PC-9 (cell line): Measurements from ENCODE around the gene KRTAP21-1. TPM values are rescaled to one million over a fixed set of nuclear protein-coding genes. Genes with fewer than 3 reads are reported as not detected.

Experiments used
- BruUV-seq: library from RNA; stranded (reverse); fragments of 400-500 nt; replicated peaks from 2 replicates; lab custom pipeline; 2021; lab: Mats Ljungman, UMichigan
- CTCF ChIA-PET: fragments of 300-600 bp; sonication (Branson Sonifier 250); formaldehyde crosslinking; loops from one replicate; lab custom pipeline; 2022; ENCODE audit warnings: antibody characterized with exemption; lab: Charles Lee
- POLR2A ChIA-PET: fragments of 300-600 bp; sonication (Branson Sonifier 250); formaldehyde crosslinking; loops from one replicate; lab custom pipeline; 2022; ENCODE audit warnings: antibody characterized with exemption; ENCODE audit not compliant: unreplicated experiment; lab: Charles Lee
- DNase-seq, 2 experiments: peaks; one replicate each; pipeline versions ENCODE4 v3.0.0 to v3.0.0-alpha.2; 2015 to 2022; ENCODE audit warnings: mixed read lengths in 1 of 2
- H2AFZ ChIP-seq: fragments of 200-600 bp; sonication (generic); 2 replicates; pipeline ENCODE4 v1.8.1; 2017; ENCODE audit warnings: antibody characterized with exemption
- H3F3A ChIP-seq: fragments of 200-600 bp; sonication (generic); 2 replicates; pipeline ENCODE4 v1.8.1; 2017; ENCODE audit warnings: antibody characterized with exemption, mild to moderate bottlenecking, low read depth; ENCODE audit not compliant: insufficient read depth
- H3K27ac ChIP-seq: fragments of 200-600 bp; sonication (generic); 2 replicates; pipeline ENCODE4 v1.6.1; 2016; ENCODE audit warnings: mixed run types
- H3K27me3 ChIP-seq: fragments of 200-600 bp; sonication (generic); 2 replicates; pipeline ENCODE4 v1.6.1; 2016; ENCODE audit warnings: low read depth, mixed run types; ENCODE audit not compliant: insufficient read depth
- H3K36me3 ChIP-seq: fragments of 200-600 bp; sonication (generic); 2 replicates; pipeline ENCODE4 v1.6.1; 2016; ENCODE audit warnings: low read depth, mixed run types
- H3K4me1 ChIP-seq: fragments of 200-600 bp; sonication (generic); replicated peaks from 2 replicates; pipeline ENCODE4 v1.6.1; 2016; ENCODE audit warnings: mixed run types; ENCODE audit not compliant: insufficient read depth
- H3K4me2 ChIP-seq: fragments of 200-600 bp; sonication (generic); 2 replicates; pipeline ENCODE4 v1.6.1; 2017; ENCODE audit warnings: mixed run types
- H3K4me3 ChIP-seq: fragments of 200-600 bp; sonication (generic); 2 replicates; pipeline ENCODE4 v1.6.1; 2016; ENCODE audit warnings: mixed run types
- H3K79me2 ChIP-seq: fragments of 200-600 bp; sonication (generic); 2 replicates; pipeline ENCODE4 v1.6.1; 2017; ENCODE audit warnings: low read depth, mixed run types
- H3K9me2 ChIP-seq: fragments of 200-600 bp; sonication (generic); 2 replicates; pipeline ENCODE4 v1.8.1; 2017; ENCODE audit warnings: mild to moderate bottlenecking; ENCODE audit not compliant: insufficient read depth
- H3K9me3 ChIP-seq: fragments of 200-600 bp; sonication (generic); 2 replicates; pipeline ENCODE4 v1.8.1; 2016; ENCODE audit warnings: low read depth; ENCODE audit not compliant: insufficient read depth
- H4K20me1 ChIP-seq: fragments of 200-600 bp; sonication (generic); 2 replicates; pipeline ENCODE4 v1.8.1; 2017; ENCODE audit not compliant: insufficient read depth
- EZH2 ChIP-seq: fragments of 200-600 bp; sonication (generic); IDR thresholded peaks from 2 replicates; pipeline ENCODE4 v1.8.0; 2017; ENCODE audit warnings: antibody characterized with exemption, low read depth
- intact Hi-C: fragments of 100-400 bp; cut with micrococcal nuclease; formaldehyde crosslinking; loops from one replicate; pipeline ENCODE4 v1.10.0; 2022; ENCODE audit not compliant: unreplicated experiment
- total RNA-seq: library from RNA; stranded (reverse); gene quantifications from 2 replicates; pipeline ENCODE4 v1.2.3, GENCODE V29; 2021
- TF ChIP-seq, protein P1 (sequence below): fragments of 200-600 bp; sonication (generic); conservative IDR thresholded peaks from 2 replicates; pipeline ENCODE4 v1.6.1; 2017; ENCODE audit warnings: mixed run types, antibody characterized with exemption, mild to moderate bottlenecking, moderate library complexity

KRTAP21-1 gene
- total RNA-seq, 1 experiment from 2014 or later = not detected

DNA sequence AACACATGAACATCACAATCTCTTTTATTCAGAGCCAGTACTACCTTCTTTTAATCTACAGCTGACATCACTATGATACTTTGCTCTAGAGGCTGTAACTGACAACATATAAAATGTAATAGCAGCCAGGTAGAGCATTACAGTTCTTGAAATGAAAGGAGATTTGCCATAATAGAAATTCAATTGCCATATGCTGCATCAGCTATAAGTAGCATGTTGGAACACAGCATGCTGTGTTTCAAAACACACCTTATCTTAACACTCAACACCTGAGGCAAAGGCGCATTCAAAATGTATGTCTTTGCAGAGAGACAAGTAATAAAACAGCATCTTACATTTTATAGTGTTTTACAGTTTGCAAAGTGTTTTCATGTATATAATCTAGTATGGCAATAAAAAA lies 24.0 kb upstream of the KRTAP21-1 start:
- H3K9me3 ChIP-seq = no peaks in the 10 kb centered on the region
- no peak overlapping the region for H3K27ac ChIP-seq
- H3K36me3 ChIP-seq = no peaks in the 10 kb centered on the region
- H4K20me1 ChIP-seq = no peaks in the 10 kb centered on the region
- ChIA-PET CTCF (no interaction called here), POLR2A (no interaction called here)
- H3K79me2 ChIP-seq = no peaks in the 10 kb centered on the region
- DNase-seq = no peak
- H3K4me3 ChIP-seq = no peak overlapping the region
- H3K9me2 ChIP-seq = no peaks in the 10 kb centered on the region
- BruUV-seq = no TSS peak
- intact Hi-C loops = no loop called here
- peaks cover 18% of the 10 kb centered on the region for H3K27me3 ChIP-seq
- no peak for TF ChIP-seq EZH2
- TF ChIP-seq, protein P1, sequence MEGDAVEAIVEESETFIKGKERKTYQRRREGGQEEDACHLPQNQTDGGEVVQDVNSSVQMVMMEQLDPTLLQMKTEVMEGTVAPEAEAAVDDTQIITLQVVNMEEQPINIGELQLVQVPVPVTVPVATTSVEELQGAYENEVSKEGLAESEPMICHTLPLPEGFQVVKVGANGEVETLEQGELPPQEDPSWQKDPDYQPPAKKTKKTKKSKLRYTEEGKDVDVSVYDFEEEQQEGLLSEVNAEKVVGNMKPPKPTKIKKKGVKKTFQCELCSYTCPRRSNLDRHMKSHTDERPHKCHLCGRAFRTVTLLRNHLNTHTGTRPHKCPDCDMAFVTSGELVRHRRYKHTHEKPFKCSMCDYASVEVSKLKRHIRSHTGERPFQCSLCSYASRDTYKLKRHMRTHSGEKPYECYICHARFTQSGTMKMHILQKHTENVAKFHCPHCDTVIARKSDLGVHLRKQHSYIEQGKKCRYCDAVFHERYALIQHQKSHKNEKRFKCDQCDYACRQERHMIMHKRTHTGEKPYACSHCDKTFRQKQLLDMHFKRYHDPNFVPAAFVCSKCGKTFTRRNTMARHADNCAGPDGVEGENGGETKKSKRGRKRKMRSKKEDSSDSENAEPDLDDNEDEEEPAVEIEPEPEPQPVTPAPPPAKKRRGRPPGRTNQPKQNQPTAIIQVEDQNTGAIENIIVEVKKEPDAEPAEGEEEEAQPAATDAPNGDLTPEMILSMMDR = no peak
- H3K4me1 ChIP-seq = no peaks in the 10 kb centered on the region
- no peak overlapping the region for H2AFZ ChIP-seq
- no peak overlapping the region for H3K4me2 ChIP-seq
- no peaks in the 10 kb centered on the region for H3F3A ChIP-seq

DNA sequence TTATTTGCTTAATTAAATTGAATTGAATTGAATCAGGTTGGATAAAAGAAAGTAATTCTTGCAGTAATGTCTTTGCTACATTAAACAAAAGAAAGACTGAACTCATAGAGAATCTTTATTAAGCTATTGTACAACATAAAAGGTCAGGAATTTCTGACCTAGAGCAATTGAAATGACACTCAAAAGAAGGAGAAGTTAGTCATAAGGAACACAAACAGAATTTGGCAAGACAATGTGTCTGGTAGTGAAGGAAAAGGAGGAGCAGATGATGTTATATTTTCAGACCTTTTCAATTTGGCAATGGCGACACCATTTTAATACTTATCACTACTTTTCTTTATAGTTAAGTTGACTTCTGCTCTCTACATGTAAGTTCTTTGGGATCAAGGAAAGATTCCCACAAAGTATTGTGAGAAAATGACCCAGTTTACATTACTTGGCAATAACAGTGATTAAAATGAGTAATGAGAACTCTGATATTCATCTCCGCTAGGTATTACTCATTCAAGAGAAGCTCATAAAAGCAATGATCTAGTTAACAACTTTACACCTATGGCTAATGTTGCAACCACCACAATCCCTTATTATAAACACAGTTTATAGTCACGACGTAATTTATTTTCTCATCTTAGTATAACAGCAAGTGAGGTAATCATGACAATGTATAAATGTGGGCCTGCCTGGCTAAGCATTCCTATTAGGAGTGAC lies 14.7 kb upstream of the KRTAP21-1 start:
- no peak for DNase-seq
- Histone ChIP-seq H3K27ac (no peak overlapping the region), H3K9me3 (no peaks in the 10 kb centered on the region), H3K9me2 (no peaks in the 10 kb centered on the region), H3K36me3 (no peaks in the 10 kb centered on the region), H3K79me2 (no peaks in the 10 kb centered on the region), H3K4me2 (no peak overlapping the region), H4K20me1 (no peaks in the 10 kb centered on the region), H3K27me3 (no peaks in the 10 kb centered on the region), H3K4me1 (no peaks in the 10 kb centered on the region), H3F3A (no peaks in the 10 kb centered on the region), H3K4me3 (no peak overlapping the region), H2AFZ (no peak overlapping the region)
- intact Hi-C loops = no loop called here
- POLR2A ChIA-PET = no interaction called here
- TF ChIP-seq, protein P1 = no peak
- TF ChIP-seq EZH2 = no peak
- BruUV-seq = no TSS peak
- CTCF ChIA-PET = no interaction called here

DNA sequence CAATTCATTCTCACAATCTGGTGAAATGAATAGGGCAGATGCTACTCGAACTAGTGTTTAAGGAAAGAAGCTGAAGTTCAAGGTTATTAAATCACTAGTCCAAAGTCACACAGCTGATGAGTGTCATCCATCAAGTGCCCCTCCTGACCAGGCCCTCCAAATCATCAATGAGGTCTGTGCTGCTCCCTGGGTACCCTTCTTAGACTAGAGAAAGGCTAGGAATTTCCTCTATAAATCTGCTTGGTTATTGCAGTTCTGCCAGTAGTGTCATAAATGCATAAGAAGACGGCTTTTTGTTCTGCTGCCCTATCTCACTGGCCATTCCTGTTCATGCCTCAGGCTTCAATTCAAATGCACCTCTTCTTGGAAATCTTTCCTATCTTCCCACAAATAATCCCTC lies 5.5 kb upstream of the KRTAP21-1 start:
- no TSS peak for BruUV-seq
- CTCF ChIA-PET = no interaction called here

More for the DNA sequence above, 5.5 kb upstream of the KRTAP21-1 start:
- H3K4me3 ChIP-seq = no peak overlapping the region
- H3K27ac ChIP-seq = no peak overlapping the region
- POLR2A ChIA-PET = no interaction called here
- DNase-seq = no peak
- no peak overlapping the region for H2AFZ ChIP-seq
- H4K20me1 ChIP-seq = no peaks in the 10 kb centered on the region
- TF ChIP-seq, protein P1 = no peak
- TF ChIP-seq EZH2 = no peak
- H3F3A ChIP-seq = no peaks in the 10 kb centered on the region
- H3K36me3 ChIP-seq = no peaks in the 10 kb centered on the region
- no peaks in the 10 kb centered on the region for H3K9me2 ChIP-seq
- H3K9me3 ChIP-seq = no peaks in the 10 kb centered on the region
- no peak overlapping the region for H3K4me2 ChIP-seq
- intact Hi-C loops = no loop called here
- no peaks in the 10 kb centered on the region for H3K4me1 ChIP-seq
- no peaks in the 10 kb centered on the region for H3K79me2 ChIP-seq
- no peaks in the 10 kb centered on the region for H3K27me3 ChIP-seq
